Measurements from ENCODE around the gene UMAD1. TPM values are rescaled to one million over a fixed set of nuclear protein-coding genes. Genes with fewer than 3 reads are reported as not detected.

The UMAD1 gene
- total RNA-seq, 1 donor, result 8.2 TPM

DNA sequence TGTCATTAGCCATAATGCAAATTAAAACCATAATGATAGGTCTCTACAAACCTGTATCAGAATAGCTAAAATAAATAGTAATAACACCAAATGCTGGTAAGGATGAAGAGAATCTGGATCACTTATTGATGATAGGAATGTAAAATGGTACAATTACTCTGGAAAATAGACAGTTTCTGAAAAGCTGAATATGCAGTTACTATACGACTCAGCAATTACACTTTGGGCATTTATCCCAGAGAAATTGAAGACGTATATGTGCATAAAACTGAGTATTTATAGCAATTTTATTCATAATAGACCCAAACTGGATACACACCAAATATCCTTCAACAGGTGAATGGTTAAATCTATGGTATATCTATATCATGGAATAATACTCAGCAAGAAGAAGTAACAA lies 69.9 kb downstream of the UMAD1 start:
- no peak overlapping the region for H3K4me3 ChIP-seq (ENCODE audit: low read length)
- H3K4me1 ChIP-seq (ENCODE audit: insufficient read depth, low read length), result no peaks in the 10 kb centered on the region
- no peaks in the 10 kb centered on the region for H3K27me3 ChIP-seq (ENCODE audit: insufficient read depth, low read length)
- H3K9me3 ChIP-seq (ENCODE audit: low read depth, low read length), result no peaks in the 10 kb centered on the region

DNA sequence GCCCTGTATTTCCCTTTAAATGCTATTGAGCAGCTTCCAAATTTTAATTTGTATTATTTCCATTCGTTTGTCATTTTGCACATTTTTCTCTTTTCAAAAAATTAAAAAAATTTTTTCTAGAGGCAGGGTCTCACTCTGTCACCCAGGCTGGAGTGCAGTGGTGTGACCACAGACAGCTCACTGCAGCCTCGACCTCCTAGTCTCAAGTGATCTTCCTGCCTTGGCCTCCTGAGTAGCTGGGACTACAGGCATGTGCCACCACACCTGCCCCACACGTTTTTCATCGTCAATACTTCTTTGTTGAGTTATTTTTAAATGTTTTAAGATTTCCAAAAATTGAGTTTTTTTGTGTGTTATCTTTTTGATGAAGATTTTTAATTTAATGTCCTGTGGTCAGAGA lies 73.2 kb downstream of the UMAD1 start:
- H3K27me3 ChIP-seq (ENCODE audit: insufficient read depth, low read length), result no peaks in the 10 kb centered on the region
- H3K4me3 ChIP-seq (ENCODE audit: low read length), result no peak overlapping the region
- no peaks in the 10 kb centered on the region for H3K4me1 ChIP-seq (ENCODE audit: insufficient read depth, low read length)
- no peaks in the 10 kb centered on the region for H3K9me3 ChIP-seq (ENCODE audit: low read depth, low read length)

DNA sequence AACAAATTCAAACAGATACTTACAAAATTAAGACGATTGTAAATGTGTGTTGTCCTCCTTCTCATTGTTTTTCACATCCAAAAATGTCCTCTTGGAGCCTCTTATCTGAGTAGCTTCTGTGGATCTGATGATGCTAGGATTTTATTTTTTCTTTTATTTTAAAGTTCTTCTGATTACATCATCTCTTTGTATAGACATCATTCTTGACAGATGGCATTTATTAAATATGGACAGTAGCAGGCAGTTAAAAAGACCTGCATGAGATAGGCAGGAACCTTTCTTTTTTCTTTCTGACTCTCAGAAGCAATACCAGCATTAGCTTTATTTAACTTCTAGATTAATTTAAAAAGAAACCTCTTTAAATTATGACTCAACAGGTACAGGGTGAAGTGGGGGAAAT lies 77.9 kb downstream of the UMAD1 start, which contains the start of gene RPA3:
TSS of gene RPA3 (minus strand) at position 116 of the 400 bp plus-strand sequence. CDS start 78,189 bp downstream, outside the sequence.
- H3K4me3 ChIP-seq (ENCODE audit: low read length), result no peak within 1 kb of the TSS
- H3K27me3 ChIP-seq (ENCODE audit: insufficient read depth, low read length), result no peaks in the 10 kb centered on the region
- no peaks in the 10 kb centered on the region for H3K4me1 ChIP-seq (ENCODE audit: insufficient read depth, low read length)
- no peaks in the 10 kb centered on the region for H3K9me3 ChIP-seq (ENCODE audit: low read depth, low read length)

DNA sequence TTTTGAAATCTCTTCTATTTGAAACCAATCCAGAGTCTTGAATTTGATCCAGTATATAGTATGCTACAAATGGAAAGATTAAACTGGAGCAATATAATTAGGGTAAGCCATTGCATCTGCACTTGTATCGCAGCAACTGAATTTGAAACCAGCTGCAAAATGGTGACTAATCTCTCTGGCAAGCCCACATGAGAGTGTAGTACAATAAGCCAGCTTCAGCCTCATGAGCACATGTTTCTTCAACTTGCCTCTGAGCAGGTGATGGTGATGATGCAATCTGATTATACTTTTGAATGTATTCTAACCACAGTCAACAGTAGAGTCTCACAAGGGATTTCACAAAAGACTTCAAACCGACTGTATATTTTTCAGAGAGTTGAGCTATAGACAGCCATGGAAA lies 78.7 kb downstream of the UMAD1 start:
- no peaks in the 10 kb centered on the region for H3K27me3 ChIP-seq (ENCODE audit: insufficient read depth, low read length)
- H3K4me3 ChIP-seq (ENCODE audit: low read length), result no peak overlapping the region
- H3K4me1 ChIP-seq (ENCODE audit: insufficient read depth, low read length), result no peaks in the 10 kb centered on the region
- no peaks in the 10 kb centered on the region for H3K9me3 ChIP-seq (ENCODE audit: low read depth, low read length)

DNA sequence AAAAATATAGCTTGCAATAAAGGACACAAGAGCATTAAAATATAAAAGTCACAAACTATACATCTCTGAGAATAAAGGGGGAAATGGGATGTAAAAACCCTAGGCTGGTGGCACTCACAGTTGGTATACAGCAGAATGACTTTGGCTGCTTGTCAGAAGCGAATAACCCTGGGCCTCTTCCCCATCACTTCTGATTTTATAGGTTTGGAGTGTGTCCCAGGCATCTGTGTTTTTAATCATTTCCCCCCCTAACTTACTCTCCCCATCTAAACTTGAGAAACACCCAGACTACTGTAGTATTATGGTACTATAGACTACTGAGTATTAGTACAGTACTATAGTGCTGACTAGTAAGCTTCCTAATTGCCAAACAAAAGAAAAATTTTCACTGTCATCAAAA lies 79.6 kb downstream of the UMAD1 start:
- H3K4me3 ChIP-seq (ENCODE audit: low read length), result no peak overlapping the region
- H3K9me3 ChIP-seq (ENCODE audit: low read depth, low read length), result no peaks in the 10 kb centered on the region
- no peaks in the 10 kb centered on the region for H3K4me1 ChIP-seq (ENCODE audit: insufficient read depth, low read length)
- no peaks in the 10 kb centered on the region for H3K27me3 ChIP-seq (ENCODE audit: insufficient read depth, low read length)

DNA sequence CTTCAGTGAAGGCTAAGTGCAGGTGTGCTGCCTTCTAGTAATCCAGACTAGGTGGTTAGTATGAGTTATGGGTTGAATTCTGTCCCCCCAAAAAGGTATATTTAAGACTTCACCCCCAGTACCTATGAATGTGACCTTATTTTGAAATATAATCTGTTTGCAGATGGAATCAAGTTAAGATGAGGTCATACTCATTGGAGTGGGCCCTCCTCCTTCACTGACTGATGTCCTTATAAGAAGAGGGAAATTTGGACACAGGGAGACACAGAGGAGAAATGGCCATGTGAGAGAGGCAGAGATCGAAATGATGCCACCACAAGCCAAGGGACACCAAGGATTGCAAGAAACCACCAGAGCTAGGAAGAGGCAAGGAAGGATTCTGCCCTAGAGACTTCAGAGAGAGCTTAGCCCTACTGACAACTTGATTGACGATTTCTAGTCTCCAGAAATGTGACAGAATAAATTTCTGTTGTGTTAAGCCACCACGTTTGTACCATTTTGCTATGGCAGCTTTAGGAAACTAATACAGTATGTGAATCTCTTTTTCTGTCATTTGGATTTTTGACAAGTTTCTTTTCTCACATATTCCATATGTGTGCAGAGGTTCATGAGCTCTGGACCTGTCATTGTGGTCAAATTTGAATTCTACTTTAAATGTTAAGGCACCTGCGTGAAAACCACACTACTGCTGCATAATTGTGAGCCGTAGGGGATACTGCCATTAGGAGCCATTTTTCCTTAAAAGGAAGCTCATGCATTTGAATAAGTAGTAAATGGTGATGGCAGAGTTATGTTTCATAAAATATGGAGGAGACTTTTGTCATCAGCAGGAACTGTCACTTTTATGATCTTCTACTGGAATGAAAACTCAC lies 80.4 kb downstream of the UMAD1 start:
- H3K4me3 ChIP-seq (ENCODE audit: low read length), result no peak overlapping the region
- H3K9me3 ChIP-seq (ENCODE audit: low read depth, low read length), result no peaks in the 10 kb centered on the region
- no peaks in the 10 kb centered on the region for H3K4me1 ChIP-seq (ENCODE audit: insufficient read depth, low read length)
- H3K27me3 ChIP-seq (ENCODE audit: insufficient read depth, low read length), result no peaks in the 10 kb centered on the region

DNA sequence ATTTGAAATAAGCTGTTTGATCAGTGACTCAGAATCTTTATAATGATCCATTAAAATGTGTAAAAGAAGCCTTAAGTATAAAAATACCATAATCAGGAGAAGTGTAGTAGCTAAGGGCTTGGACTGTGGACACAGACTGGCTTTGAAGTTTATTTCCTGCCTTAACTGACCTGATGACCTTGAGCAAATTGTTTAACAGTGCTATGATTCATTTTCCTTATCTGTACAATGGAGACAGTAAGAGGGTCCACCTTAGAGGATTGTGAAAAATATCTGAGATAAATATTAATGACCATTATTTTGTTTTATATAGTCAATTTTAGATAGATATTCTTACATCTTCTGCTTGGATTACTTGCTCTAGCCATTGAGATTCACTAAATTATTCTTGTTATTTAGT lies 91.2 kb downstream of the UMAD1 start:
- H3K9me3 ChIP-seq (ENCODE audit: low read depth, low read length), result no peaks in the 10 kb centered on the region
- H3K4me1 ChIP-seq (ENCODE audit: insufficient read depth, low read length), result no peaks in the 10 kb centered on the region
- no peaks in the 10 kb centered on the region for H3K27me3 ChIP-seq (ENCODE audit: insufficient read depth, low read length)
- no peak overlapping the region for H3K4me3 ChIP-seq (ENCODE audit: low read length)

DNA sequence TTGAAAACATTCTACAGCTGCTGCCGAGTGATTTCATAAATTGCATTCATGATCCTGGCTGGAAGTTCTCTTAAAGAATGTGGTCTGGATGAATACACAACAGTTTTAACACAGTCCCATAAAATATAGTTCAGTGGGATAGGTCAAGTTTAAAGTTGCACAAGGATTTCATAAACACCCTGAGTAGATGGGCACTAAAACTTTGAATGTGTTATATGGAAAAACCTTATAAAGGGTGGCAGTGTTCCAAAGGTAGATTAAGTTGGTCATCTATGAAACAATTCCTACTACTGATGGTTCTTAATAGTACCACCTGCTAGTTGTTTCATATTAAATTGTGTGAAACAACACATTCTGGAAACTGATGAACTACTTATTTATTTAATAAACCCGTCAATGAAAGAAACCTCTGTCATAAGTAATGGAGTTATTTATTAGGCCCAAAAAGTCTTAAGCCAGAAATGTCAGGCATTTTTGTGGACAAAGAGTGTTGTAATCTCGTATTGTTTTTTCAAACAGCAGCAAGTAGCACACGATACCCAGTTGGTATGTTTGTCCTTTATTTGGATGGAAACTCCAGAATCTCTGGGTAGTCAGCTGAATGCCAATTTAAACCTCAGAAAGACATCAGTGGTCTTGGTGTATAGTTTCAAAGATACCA lies 92.2 kb downstream of the UMAD1 start:
- no peaks in the 10 kb centered on the region for H3K4me1 ChIP-seq (ENCODE audit: insufficient read depth, low read length)
- H3K27me3 ChIP-seq (ENCODE audit: insufficient read depth, low read length), result no peaks in the 10 kb centered on the region
- no peaks in the 10 kb centered on the region for H3K9me3 ChIP-seq (ENCODE audit: low read depth, low read length)

DNA sequence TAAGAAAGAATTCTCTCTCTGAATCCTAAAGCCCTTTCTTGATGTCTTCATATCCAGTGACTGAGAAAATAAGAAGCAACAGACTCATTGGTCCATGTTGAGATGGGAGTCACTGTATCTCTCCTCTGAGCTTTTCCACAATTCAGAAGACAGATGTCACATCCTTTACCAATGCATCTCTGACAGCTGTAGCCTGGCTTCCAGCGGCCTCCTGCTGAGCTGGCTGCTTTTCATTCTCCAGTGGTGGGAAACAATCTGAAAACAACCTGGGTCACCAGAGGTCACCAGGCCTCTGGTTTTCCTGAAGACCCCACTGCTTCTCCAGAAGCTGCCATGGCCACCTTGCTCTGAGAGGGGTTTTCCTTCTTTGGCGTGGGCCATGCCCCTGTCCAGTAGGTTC lies 96.1 kb downstream of the UMAD1 start:
- H3K27me3 ChIP-seq (ENCODE audit: insufficient read depth, low read length), result no peaks in the 10 kb centered on the region
- H3K4me3 ChIP-seq (ENCODE audit: low read length), result no peak overlapping the region
- H3K4me1 ChIP-seq (ENCODE audit: insufficient read depth, low read length), result no peaks in the 10 kb centered on the region
- H3K9me3 ChIP-seq (ENCODE audit: low read depth, low read length), result no peaks in the 10 kb centered on the region

More for the DNA sequence above, 92.2 kb downstream of the UMAD1 start:
- H3K4me3 ChIP-seq (ENCODE audit: low read length), result no peak overlapping the region

DNA sequence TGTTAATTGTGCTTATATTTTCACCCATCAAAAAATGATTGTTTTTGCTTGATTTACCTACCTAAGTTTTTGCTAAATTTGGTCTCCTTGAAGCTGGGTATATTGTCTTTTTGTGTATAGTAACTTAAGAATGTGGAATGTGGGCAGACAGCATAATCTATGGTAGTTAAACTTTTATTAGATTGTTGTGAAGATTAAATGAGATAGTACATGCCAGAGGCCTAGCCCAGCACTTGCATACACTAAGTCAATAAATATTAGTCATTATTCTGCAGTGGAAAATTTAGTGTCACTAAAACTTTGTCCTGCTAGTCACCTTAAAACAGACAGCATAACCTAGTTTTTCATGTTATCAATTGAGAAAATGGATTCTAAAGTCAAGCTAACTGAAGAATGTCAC lies 97.1 kb downstream of the UMAD1 start:
- Histone ChIP-seq H3K9me3 (ENCODE audit: low read depth, low read length) (no peaks in the 10 kb centered on the region), H3K27me3 (ENCODE audit: insufficient read depth, low read length) (no peaks in the 10 kb centered on the region)

DNA sequence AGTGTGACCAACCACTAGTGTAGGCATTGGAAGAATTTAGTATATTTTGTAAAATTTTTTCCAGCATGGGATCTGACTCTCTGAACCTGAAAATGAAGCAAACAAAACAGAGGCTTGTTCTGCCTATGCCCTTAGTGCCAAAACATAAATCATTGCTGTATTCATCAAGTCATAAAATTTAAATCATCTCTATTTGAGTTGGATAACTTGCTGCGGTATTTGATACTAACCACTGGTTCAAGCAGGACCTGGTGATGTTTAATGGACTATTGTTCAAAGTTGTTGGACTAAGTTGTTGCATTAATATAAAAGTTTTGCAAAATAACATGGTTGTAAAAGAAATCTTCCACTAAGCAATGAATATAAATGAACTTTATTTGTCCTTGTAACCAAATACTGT lies 97.6 kb downstream of the UMAD1 start:
- Histone ChIP-seq H3K9me3 (ENCODE audit: low read depth, low read length) (no peaks in the 10 kb centered on the region), H3K4me3 (ENCODE audit: low read length) (no peak overlapping the region), H3K27me3 (ENCODE audit: insufficient read depth, low read length) (no peaks in the 10 kb centered on the region), H3K4me1 (ENCODE audit: insufficient read depth, low read length) (no peaks in the 10 kb centered on the region)

More for the DNA sequence above, 97.1 kb downstream of the UMAD1 start:
- Histone ChIP-seq H3K4me1 (ENCODE audit: insufficient read depth, low read length) (no peaks in the 10 kb centered on the region), H3K4me3 (ENCODE audit: low read length) (no peak overlapping the region)

DNA sequence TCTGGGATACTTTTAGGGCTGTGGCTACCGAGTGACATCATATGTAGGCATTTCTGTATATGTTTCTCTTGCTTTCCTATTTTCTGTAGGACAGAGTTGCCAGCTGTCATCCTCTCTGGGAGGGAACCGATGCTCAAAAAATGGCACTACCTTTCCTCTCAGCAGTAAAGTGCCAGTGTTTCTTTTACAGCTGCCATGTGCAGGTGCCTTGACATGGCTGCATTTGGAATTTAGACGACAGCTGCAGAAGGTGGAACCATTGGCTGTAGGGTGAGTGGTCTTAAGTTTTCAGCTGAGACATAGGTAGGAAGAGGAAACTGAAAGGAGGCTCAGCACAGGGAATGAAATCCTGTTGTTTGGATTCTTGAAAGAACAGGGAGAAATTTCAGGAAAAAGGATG lies 98.1 kb downstream of the UMAD1 start:
- no peaks in the 10 kb centered on the region for H3K4me1 ChIP-seq (ENCODE audit: insufficient read depth, low read length)
- no peaks in the 10 kb centered on the region for H3K27me3 ChIP-seq (ENCODE audit: insufficient read depth, low read length)
- no peak overlapping the region for H3K4me3 ChIP-seq (ENCODE audit: low read length)
- no peaks in the 10 kb centered on the region for H3K9me3 ChIP-seq (ENCODE audit: low read depth, low read length)

DNA sequence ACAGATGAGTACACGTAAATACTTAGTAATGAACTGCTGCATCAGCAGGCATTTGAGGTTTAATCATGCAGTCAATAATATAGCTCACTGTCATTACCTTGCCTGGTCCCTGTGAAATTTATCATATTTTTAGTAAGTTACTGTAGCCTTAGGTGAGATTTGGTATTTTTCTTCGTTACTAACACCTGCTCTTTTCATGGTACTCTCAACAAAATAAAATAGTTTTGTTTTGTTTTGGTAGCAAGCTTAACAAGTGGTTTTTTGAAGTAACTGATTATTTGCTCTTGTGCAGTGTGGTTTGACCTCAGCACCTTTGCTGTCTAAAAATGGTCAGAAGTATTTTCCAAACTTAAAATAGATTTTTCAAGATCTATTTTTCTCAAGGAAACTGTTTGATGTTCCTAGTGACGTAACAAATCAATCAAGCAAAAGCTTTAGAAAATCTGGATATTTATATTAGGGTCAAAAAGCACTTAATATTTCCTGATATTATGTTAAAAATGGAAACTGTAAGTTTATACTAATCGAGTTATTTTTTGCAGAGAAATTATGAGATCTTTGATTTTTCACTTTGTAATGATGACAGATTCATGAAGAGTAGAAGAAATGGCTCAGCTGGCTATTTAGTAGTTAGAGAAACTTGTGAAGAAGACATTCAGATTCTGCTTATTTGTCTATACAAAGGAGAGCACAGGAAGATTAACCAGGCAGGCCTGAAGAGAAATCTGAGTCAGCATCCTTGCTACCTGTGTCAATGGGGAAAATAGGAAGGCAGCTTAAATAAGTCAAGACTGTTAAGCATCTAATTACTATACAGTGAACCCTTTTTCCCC lies 98.9 kb downstream of the UMAD1 start:
- Histone ChIP-seq H3K4me3 (ENCODE audit: low read length) (no peak overlapping the region), H3K9me3 (ENCODE audit: low read depth, low read length) (no peaks in the 10 kb centered on the region), H3K4me1 (ENCODE audit: insufficient read depth, low read length) (no peaks in the 10 kb centered on the region), H3K27me3 (ENCODE audit: insufficient read depth, low read length) (no peaks in the 10 kb centered on the region)

DNA sequence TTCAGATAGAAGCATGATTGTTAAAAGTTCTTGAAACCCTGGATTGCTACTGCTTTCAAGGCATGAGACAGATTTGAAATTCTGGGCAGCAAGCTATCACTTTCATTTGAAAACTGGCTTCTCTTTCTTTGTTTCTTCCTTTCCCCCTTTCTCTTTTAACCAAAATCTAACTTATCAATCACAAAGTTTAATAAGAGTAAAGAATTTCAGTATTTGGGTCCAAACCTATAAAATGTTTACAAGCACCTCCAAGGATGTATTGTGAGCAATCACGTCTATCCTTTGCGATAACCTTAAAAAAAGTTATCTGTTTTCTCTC lies 99.4 kb downstream of the UMAD1 start:
- H3K4me3 ChIP-seq (ENCODE audit: low read length), result no peak overlapping the region
- no peaks in the 10 kb centered on the region for H3K4me1 ChIP-seq (ENCODE audit: insufficient read depth, low read length)
- no peaks in the 10 kb centered on the region for H3K27me3 ChIP-seq (ENCODE audit: insufficient read depth, low read length)
- H3K9me3 ChIP-seq (ENCODE audit: low read depth, low read length), result no peaks in the 10 kb centered on the region

DNA sequence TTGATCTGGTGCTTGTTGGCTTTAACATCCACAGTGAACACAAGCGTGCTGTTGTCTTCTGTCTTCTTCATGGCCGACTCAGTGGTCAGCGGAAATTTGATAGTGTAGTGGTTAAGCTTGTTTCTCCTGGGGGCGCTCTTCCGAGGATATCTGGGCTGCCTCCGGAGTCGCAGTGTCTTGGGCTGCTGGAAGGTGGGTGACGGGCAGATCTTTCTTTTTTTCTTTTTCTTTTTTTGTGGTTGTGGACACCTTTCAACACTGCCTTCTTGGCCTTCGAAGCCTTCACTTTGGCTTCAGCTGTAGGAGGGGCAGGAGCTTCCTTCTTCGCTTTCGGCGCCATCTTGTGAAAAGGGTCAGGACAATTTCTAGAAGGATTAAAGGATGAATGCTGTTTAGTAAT lies 101.7 kb downstream of the UMAD1 start:
- no peaks in the 10 kb centered on the region for H3K4me1 ChIP-seq (ENCODE audit: insufficient read depth, low read length)
- H3K4me3 ChIP-seq (ENCODE audit: low read length), result no peak overlapping the region
- no peaks in the 10 kb centered on the region for H3K9me3 ChIP-seq (ENCODE audit: low read depth, low read length)
- H3K27me3 ChIP-seq (ENCODE audit: insufficient read depth, low read length), result no peaks in the 10 kb centered on the region

Data from mononuclear cell (primary cell).